HTERT RPE-1 (cell line): ENCODE results near the gene FEZF1.

Experiments used
- in situ Hi-C: fragments of 300-500 bp; cut with MboI; formaldehyde crosslinking; loops from 4 replicates; pipeline ENCODE4 v1.14.3; 2020; ENCODE audit warnings: low sequenced_read_pairs

FEZF1 gene

DNA sequence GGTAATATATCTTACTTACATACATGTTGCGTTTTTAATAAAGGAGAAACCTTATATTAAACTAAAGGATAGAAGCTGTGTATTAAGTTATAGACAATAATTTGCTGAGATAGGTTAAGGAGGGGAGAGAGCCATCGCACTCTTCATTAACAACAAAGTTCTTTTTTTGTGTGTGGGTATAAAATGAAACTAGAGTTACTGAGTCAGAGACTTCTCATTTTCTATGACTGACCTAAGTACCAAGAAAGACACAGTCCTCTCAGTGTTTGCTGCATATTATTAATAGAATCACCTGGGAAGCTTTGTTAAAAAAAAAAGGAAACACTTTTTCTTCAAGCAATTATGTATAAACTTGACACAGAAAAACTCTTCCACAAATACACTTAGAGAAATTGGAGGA is 31.4 kb downstream of the FEZF1 start:
- in situ Hi-C loops: no loop called here

DNA sequence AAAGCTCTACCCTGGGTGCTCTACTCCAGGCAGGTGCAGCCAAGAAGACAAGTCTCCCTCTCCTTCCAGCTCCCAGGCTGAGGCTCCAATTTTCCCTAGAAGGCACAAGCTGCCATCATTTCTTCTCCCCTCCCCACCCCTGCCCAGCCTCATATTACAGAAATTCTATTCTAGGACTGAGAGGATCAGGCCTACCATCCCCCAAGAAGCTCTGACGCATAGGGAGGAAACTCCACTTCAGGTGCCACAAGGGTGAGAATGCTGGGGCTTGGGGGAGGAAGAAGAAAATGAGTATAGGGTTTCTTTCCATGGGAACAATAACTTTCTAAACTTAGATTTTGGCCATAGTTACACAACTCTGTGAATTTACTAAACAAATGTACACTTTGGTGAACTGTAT is 35.3 kb downstream of the FEZF1 start:
- in situ Hi-C loops: no loop called here

DNA sequence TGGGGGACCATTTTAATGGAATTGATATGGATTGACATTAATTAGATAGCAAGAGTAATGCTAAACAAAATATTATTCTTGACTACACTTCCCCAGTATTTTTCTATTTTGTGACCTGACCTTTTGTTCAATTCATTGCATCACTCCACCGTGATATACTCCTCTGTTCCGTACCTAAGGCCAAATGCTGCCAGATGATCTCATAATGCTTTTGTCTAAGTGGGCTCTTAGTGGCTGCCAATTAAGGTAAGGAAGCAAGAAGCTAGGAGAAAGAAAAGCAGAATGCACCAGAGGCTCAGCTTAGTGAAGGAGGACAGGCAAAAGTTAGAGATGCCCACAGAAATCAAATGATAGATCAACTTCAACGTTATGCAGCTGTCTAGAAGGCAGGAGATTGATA is 36.4 kb downstream of the FEZF1 start:
- in situ Hi-C loops: no loop called here

DNA sequence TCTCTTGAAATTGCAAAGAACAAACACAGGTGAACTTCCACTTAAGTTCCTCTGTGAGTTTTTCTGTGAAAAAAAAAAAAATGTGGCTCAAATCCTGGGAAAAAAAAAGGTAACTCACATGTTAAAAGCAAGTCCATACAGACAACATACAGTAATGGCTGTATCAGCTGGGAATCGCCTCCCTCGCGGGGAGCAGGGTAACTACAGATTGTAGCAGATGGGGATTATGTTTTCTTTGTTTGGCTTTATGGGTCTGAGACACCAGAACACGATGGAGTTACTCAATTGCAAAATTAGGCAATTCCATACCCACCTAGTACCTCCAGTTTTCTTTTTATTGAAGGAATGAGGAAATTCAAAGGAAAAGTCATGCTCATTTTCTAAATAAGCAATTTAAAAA is 42.3 kb downstream of the FEZF1 start:
- in situ Hi-C loops: no loop called here

DNA sequence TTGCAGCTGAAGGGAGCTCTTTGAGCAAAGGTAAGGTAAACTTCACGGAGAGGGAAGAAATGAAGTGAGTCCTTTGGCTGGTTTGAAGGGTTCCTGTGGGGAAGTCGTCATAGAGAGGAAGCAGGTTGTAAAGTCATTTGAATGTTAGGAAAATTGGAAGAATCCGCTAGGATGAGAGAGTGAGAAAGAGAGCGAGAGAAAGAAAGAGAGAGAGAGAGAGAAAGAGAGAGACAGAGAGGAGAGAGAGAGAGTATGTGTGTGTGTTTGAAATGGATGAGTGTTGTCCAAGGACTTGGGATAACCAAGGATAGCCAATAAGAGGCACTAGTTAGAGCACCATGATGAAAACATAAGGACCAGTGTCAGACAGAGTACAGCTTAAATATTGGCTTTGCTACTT is 43.1 kb downstream of the FEZF1 start:
- in situ Hi-C loops: no loop called here

DNA sequence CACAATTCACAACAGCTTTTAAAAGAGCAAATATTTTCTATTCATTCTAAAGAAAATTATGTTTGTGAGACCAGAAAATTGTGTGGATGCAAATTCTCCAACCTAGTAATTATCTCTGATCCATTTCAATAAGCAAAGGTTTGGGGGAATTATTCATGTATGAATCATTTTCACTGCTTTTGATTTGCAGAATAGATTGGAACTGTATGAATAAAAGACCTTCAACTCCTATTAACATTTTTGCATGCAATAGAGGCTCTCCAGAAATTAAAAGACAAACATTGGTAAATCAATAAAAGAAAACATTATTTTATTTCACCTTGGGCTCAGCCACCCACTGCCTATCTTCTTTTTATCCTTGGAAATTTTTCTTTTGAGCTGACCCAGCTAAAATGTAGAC is 43.5 kb downstream of the FEZF1 start:
- in situ Hi-C loops: no loop called here

DNA sequence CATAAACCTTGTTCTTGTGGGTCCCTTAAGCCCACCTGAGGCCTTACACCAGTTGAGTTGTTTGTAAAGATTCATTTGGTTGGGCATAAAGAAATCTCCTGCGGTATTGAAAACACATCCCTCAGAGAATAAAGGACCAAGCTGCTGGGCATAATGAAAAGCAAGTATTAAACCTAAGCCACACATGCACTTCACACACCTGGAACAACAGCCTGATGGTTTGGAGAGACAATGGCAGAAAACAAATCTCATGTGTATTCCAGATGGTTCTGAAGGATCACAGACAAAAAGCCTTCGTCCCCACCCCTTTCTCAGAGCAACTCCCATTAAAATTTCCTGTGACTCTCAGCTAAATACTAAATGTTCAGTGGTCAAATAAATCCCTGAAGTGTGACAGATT is 44.2 kb downstream of the FEZF1 start:
- in situ Hi-C loops: no loop called here

DNA sequence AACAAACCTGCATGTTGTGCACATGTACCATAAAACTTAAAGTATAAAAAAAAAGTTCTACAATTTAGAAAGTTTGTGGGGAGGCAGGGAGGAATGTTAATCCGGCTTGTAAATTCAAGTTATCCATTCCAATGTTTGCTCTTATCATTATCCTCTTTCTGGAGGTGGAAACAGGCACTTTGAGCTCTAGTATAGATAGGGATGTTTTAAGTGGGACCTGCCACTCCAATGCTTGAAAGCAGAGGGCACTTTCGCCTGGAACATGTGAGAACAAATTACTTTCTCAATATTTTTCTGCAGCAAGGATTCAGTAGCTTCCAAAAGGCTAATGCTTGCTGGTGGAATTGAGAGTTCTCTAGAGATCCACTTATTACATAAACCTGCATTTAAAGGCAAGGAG is 45.6 kb downstream of the FEZF1 start:
- in situ Hi-C loops: no loop called here

DNA sequence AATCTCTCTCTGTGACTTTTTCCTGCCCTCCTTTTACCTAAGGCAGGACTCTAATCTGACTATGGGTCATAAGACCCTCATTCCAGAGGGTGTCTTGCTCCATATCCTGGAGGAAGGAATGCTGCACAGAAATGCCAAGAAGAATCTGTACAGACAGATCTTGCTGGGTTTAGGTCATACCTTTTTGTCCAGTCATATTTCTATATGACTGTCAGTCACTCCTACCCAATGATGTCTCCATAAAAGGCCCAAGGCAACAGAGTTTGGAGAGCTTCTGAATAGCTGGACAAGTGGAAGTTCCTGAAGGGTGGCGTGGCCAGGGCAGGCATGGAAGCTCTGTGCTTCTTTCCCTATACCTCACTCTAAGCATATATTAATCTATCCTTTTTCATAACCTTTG is 47.5 kb downstream of the FEZF1 start:
- in situ Hi-C loops: no loop called here

DNA sequence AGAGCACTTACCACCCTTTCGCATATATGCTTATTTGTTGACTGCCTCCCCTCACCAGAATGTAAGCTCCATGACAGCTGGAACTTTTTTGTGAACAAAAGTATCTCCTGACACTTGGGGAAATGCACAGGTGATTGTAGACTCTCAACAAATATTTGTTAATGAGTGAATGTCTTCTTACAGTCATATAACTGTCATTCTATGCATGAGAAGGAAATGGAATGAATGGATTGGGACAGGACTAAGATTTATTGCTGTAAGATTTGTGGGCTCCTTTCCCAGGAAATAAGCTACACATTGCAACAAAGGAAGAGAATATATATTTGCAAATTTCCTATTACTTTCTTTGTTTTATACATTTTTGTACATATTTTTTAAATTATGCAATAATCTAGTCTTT is 48.5 kb downstream of the FEZF1 start:
- in situ Hi-C loops: no loop called here

DNA sequence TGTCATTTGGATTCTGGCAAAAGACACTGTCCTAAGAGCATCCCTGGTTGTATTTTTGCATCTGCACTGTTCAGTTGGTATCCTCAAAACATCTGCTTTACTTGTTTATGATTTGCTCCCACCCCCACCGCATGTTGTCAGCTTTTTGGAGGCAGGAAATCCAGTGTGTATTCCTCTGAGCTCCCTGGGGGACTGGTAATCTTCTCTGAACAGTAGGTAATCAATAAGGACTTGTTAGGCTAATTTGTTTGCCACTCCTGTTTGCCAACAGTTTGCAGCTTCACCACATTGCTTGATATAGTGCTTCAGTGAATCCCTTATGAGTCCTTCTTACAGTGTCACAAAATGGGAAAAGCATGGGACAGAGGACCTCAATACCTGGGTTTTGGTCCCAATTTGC is 49.1 kb downstream of the FEZF1 start:
- in situ Hi-C loops: no loop called here
